Measurements from ENCODE around the gene CCL27. TPM values are rescaled to one million over a fixed set of nuclear protein-coding genes. Genes with fewer than 3 reads are reported as not detected.

The CCL27 gene
- total and polyA plus RNA-seq, 10 of the 15 experiments (the other 5 are each of a cell fraction or from before 2014, with no cell fraction given), result 0.45 TPM; not detected in 9

GRCh38 chr9:34647651-34648050, 14.8 kb downstream of the CCL27 start:
- FAIRE-seq (no peak), ATAC-seq (no peak), DNase-seq (ENCODE audit: low read depth, low spot score) (no peak)
- ChIA-PET RAD21 (ENCODE audit: unreplicated experiment) (interaction anchor here (3.0 kb wide), 1 partner anchor 10 kb away, joined by 14 read pairs; the partner anchor contains the start of gene SIGMAR1), POLR2A (interaction anchor here (1.3 to 3.4 kb wide), 4 partner anchors 9 to 27 kb away, joined by 3 to 25 read pairs (median 5); partner anchors contain the start of genes DCTN3 and SIGMAR1), CTCF (interaction anchor here (1.7 to 5.9 kb wide), 3 partner anchors 12 to 55 kb away, joined by 14 to 103 read pairs (median 23); partner anchors contain the start of gene SIGMAR1), SMC1A (ENCODE audit: uncharacterized antibody, unreplicated experiment) (no interaction called here)
- Histone ChIP-seq H3K4me2 (ENCODE audit: control insufficient read depth, insufficient read depth) (peak overlapping the region; percentile 99), H3K27me3 (replicated peaks in 1 of 2; ENCODE audit: control insufficient read depth in 2 of 2, insufficient read depth in 2 of 2, low read length in 1 of 2) (no peaks in the 10 kb centered on the region), H3K4me3 (peak overlapping the region; percentile 74), H3K79me2 (ENCODE audit: control insufficient read depth, insufficient read depth, low read length) (peaks cover 17% of the 10 kb centered on the region), H3K9ac (ENCODE audit: control insufficient read depth, insufficient read depth, low read length) (peak overlapping the region; percentile 92), H4K20me1 (ENCODE audit: control insufficient read depth, insufficient read depth) (no peaks in the 10 kb centered on the region; the same call in 1 of the 2 replicates), H2AFZ (ENCODE audit: control insufficient read depth, low read depth, low read length) (no peak overlapping the region), H3K36me3 (ENCODE audit: control insufficient read depth in 2 of 2, insufficient read depth in 2 of 2, low read length in 1 of 2) (peaks cover 2 to 13% of the 10 kb centered on the region in 2 experiments; a peak in 3 of 4 replicates), H3K4me1 (ENCODE audit: control insufficient read depth, insufficient read depth, low read length) (peaks cover 19% of the 10 kb centered on the region), H3K9me3 (replicated peaks; ENCODE audit: control insufficient read depth, insufficient read depth, low read length) (no peaks in the 10 kb centered on the region), H3K27ac (ENCODE audit: control insufficient read depth, insufficient read depth) (peak overlapping the region; percentile 78)
- TF ChIP-seq IRF4 (IDR thresholded peaks at IDR 0.05; ENCODE audit: low read depth, low read length) (no peak), MEF2A (IDR thresholded peaks at IDR 0.05; ENCODE audit: insufficient read depth, low read depth, low read length) (no peak), SPI1 (IDR thresholded peaks at IDR 0.05; ENCODE audit: borderline replicate concordance, insufficient read depth, low read depth, low read length) (no peak)
- no TSS peak for BruUV-seq (replicated peaks)
- in situ Hi-C loops (cut with MboI), result no loop called here
- WGBS (ENCODE audit: insufficient coverage, insufficient replicate concordance, low lambda C conversion rate, missing lambda C conversion rate), result 73% methylated on average over 10 of the region's 10 CpGs
- intact Hi-C loops (cut with micrococcal nuclease; ENCODE audit: unreplicated experiment), result no loop called here

DNA sequence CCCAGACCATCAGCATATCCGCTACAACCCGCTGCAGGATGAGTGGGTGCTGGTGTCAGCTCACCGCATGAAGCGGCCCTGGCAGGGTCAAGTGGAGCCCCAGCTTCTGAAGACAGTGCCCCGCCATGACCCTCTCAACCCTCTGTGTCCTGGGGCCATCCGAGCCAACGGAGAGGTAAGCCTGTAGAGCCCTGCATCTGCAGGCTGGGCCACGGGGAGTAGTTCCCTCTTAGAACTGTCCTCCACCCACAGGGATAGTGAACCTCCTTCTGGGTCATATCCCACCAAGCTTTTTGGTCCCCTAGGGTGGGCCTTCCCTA, 15.4 kb downstream of the CCL27 start:
- Histone ChIP-seq H3K79me2 (ENCODE audit: control insufficient read depth, insufficient read depth, low read length) (peaks cover 17% of the 10 kb centered on the region), H3K4me2 (ENCODE audit: control insufficient read depth, insufficient read depth) (peak overlapping the region; percentile 99), H3K36me3 (ENCODE audit: control insufficient read depth in 2 of 2, insufficient read depth in 2 of 2, low read length in 1 of 2) (peaks cover 2 to 13% of the 10 kb centered on the region in 2 experiments; a peak in 3 of 4 replicates), H2AFZ (ENCODE audit: control insufficient read depth, low read depth, low read length) (peak overlapping the region; percentile 99), H3K4me3 (peak overlapping the region; percentile 74), H3K27me3 (replicated peaks in 1 of 2; ENCODE audit: control insufficient read depth in 2 of 2, insufficient read depth in 2 of 2, low read length in 1 of 2) (no peaks in the 10 kb centered on the region), H3K9me3 (replicated peaks; ENCODE audit: control insufficient read depth, insufficient read depth, low read length) (no peaks in the 10 kb centered on the region), H3K9ac (ENCODE audit: control insufficient read depth, insufficient read depth, low read length) (peak overlapping the region; percentile 92), H3K4me1 (ENCODE audit: control insufficient read depth, insufficient read depth, low read length) (peaks cover 14% of the 10 kb centered on the region), H4K20me1 (ENCODE audit: control insufficient read depth, insufficient read depth) (no peaks in the 10 kb centered on the region; the same call in 1 of the 2 replicates), H3K27ac (ENCODE audit: control insufficient read depth, insufficient read depth) (peak overlapping the region; percentile 78)
- no TSS peak for BruUV-seq (replicated peaks)
- FAIRE-seq (no peak), ATAC-seq (no peak), DNase-seq (ENCODE audit: low read depth, low spot score) (no peak)
- intact Hi-C loops (cut with micrococcal nuclease; ENCODE audit: unreplicated experiment) (no loop called here), in situ Hi-C loops (cut with MboI) (no loop called here)
- SMC1A ChIA-PET (ENCODE audit: uncharacterized antibody, unreplicated experiment), result interaction anchor here (0.8 to 1.7 kb wide), 6 partner anchors 9 to 18 kb away, joined by 3 to 11 read pairs (median 3); partner anchors contain the start of gene SIGMAR1
- RAD21 ChIA-PET (ENCODE audit: unreplicated experiment), result interaction anchor here (0.5 to 3.0 kb wide), 3 partner anchors 9 to 38 kb away, joined by 3 to 14 read pairs (median 5); partner anchors contain the start of gene SIGMAR1
- POLR2A ChIA-PET, result interaction anchor here (0.5 to 3.4 kb wide), 3 partner anchors 9 to 405 kb away, joined by 4 to 25 read pairs (median 6); partner anchors contain the start of genes DCTN3 and SIGMAR1
- WGBS (ENCODE audit: insufficient coverage, insufficient replicate concordance, low lambda C conversion rate, missing lambda C conversion rate), result 0% methylated on average over 8 of the region's 8 CpGs
- CTCF ChIA-PET, result interaction anchor here (0.6 to 5.9 kb wide), 9 partner anchors 11 to 435 kb away, joined by 3 to 103 read pairs (median 7); partner anchors contain the start of gene SIGMAR1
- TF ChIP-seq BCL3 (IDR thresholded peaks at IDR 0.05; ENCODE audit: borderline replicate concordance, insufficient read depth, low read depth, low read length, poor library complexity, severe bottlenecking), result no peak
- no peak for TF ChIP-seq LARP7 (IDR thresholded peaks at IDR 0.05)
- no peak for TF ChIP-seq MXI1 (IDR thresholded peaks at IDR 0.05; ENCODE audit: low read depth, low read length)
- no peak for TF ChIP-seq EZH2 (IDR thresholded peaks at IDR 0.05; ENCODE audit: borderline replicate concordance, control insufficient read depth, low read depth, low read length)
- TF ChIP-seq WRNIP1 (IDR thresholded peaks at IDR 0.05; ENCODE audit: borderline replicate concordance, low read depth, low read length), result no peak
- no peak for TF ChIP-seq ZNF207 (IDR thresholded peaks at IDR 0.05; ENCODE audit: borderline replicate concordance)
- no peak for TF ChIP-seq BACH1 (IDR thresholded peaks at IDR 0.05; ENCODE audit: borderline replicate concordance)
- no peak for TF ChIP-seq HDAC2 (IDR thresholded peaks at IDR 0.05)
- TF ChIP-seq, protein P1, sequence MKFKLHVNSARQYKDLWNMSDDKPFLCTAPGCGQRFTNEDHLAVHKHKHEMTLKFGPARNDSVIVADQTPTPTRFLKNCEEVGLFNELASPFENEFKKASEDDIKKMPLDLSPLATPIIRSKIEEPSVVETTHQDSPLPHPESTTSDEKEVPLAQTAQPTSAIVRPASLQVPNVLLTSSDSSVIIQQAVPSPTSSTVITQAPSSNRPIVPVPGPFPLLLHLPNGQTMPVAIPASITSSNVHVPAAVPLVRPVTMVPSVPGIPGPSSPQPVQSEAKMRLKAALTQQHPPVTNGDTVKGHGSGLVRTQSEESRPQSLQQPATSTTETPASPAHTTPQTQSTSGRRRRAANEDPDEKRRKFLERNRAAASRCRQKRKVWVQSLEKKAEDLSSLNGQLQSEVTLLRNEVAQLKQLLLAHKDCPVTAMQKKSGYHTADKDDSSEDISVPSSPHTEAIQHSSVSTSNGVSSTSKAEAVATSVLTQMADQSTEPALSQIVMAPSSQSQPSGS (IDR thresholded peaks at IDR 0.05; ENCODE audit: low read length), result no peak
- no peak for TF ChIP-seq PKNOX1 (IDR thresholded peaks at IDR 0.05)
